ENCODE measurements around the gene DNAJC4. TPM values are rescaled to one million over a fixed set of nuclear protein-coding genes. Genes with fewer than 3 reads are reported as not detected.

Gene DNAJC4
- total RNA-seq, 1 experiment from 2014 or later: 24.2 TPM

DNA sequence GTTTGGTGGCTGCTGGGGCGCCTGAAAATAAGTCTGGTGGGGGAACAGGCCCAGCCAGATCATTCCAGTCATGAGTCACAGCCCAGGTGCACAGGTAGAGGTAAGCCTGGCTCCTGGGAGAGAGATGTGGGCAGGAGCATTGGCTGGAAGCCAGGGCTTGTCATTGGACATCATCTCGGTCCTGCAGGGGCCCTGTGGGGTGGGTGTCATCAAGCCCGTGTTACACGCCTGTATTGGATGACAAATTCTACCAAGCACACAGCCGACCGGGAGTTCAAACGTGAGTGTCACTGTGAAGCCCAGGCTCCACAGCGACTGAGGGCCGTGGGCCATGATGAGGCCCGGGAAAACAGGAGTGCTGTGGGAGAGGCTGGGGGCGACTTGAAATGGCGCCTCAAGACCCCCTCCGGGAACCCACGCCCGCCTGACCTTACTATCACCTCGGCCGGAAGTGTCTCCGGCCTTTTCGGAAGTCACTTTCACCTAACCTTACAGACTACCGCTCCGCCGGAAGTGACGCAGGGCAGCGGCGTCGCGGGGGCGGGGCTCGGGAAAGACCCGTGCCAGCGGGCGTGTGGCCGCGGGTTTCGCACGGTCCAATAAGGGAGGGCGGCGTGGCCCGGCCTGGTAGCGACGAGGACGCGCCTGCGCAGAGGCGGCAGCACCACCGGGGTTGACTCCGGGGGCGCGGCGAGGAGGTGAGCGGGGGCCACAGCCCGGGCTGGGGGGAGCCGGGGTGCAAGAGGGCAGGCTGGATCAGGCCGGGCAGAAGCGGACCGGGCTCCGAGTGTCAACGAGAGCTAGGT lies 10.3 kb downstream of the DNAJC4 start, which contains the start of gene FKBP2:
TSS of gene FKBP2 (plus strand) at position 661 of the 806 bp plus-strand sequence. CDS start 1,293 bp downstream, outside the sequence.
- peak; percentile 97 for DNase-seq
- peak within 1 kb of the TSS; percentile 80 for H3K18ac ChIP-seq (ENCODE audit: insufficient read length, low read depth, low read length)
- no peak within 1 kb of the TSS for H3K56ac ChIP-seq (ENCODE audit: insufficient read length, low read depth, low read length)
- peak within 1 kb of the TSS; percentile 46 for H3K9ac ChIP-seq (ENCODE audit: extremely low read depth, insufficient read length, low read length)
- no peak within 1 kb of the TSS for H2BK20ac ChIP-seq (ENCODE audit: low read depth, low read length, poor library complexity, severe bottlenecking)
- H2AK5ac ChIP-seq (ENCODE audit: insufficient read length, low read length): no peak within 1 kb of the TSS
- Mint-ChIP-seq H3K36me3 (ENCODE audit: insufficient read depth in 1 of 3, low read depth in 3 of 3) (peaks cover 13 to 45% (median 26%) of the 10 kb centered on the region in 3 experiments), H3K27me3 (ENCODE audit: low read depth) (no peaks in the 10 kb centered on the region), H3K4me1 (peaks cover 22 to 28% of the 10 kb centered on the region in 2 experiments), H3K27ac (peak within 1 kb of the TSS; percentile 99), H3K4me3 (peak within 1 kb of the TSS; percentile 85 to 93), H3K9me3 (no peaks in the 10 kb centered on the region)
- no peaks in the 10 kb centered on the region for H3K79me1 ChIP-seq (ENCODE audit: insufficient read depth, low read depth, low read length, poor library complexity, severe bottlenecking)
- H3K4ac ChIP-seq (ENCODE audit: low read depth, low read length): no peak within 1 kb of the TSS; the same call in 1 of the 2 replicates
- H3K23ac ChIP-seq (ENCODE audit: insufficient read length, low read depth, low read length): no peak within 1 kb of the TSS
- no CpG with 5 or more reads among the region's 58 CpGs for WGBS (ENCODE audit: extremely low coverage, insufficient read length, low lambda C conversion rate)
- no peak within 1 kb of the TSS for H2BK120ac ChIP-seq (ENCODE audit: low read depth, low read length, poor library complexity, severe bottlenecking)
- no peak within 1 kb of the TSS for H3K27ac ChIP-seq (ENCODE audit: insufficient read length, low read depth, low read length)
- peak within 1 kb of the TSS; percentile 81 for H3K4me2 ChIP-seq (ENCODE audit: insufficient read depth, insufficient read length, low read length)
- H3K23me2 ChIP-seq (ENCODE audit: insufficient read length, low read depth, low read length, poor library complexity, severe bottlenecking): peaks cover 12% of the 10 kb centered on the region
- H4K8ac ChIP-seq (replicated peaks; ENCODE audit: insufficient read length, low read depth, low read length): no peak within 1 kb of the TSS
- TF ChIP-seq, protein P1, sequence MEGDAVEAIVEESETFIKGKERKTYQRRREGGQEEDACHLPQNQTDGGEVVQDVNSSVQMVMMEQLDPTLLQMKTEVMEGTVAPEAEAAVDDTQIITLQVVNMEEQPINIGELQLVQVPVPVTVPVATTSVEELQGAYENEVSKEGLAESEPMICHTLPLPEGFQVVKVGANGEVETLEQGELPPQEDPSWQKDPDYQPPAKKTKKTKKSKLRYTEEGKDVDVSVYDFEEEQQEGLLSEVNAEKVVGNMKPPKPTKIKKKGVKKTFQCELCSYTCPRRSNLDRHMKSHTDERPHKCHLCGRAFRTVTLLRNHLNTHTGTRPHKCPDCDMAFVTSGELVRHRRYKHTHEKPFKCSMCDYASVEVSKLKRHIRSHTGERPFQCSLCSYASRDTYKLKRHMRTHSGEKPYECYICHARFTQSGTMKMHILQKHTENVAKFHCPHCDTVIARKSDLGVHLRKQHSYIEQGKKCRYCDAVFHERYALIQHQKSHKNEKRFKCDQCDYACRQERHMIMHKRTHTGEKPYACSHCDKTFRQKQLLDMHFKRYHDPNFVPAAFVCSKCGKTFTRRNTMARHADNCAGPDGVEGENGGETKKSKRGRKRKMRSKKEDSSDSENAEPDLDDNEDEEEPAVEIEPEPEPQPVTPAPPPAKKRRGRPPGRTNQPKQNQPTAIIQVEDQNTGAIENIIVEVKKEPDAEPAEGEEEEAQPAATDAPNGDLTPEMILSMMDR (conservative IDR thresholded peaks at IDR 0.05): no peak
- H2BK15ac ChIP-seq (ENCODE audit: low read depth, low read length): no peak within 1 kb of the TSS
- no peaks in the 10 kb centered on the region for H3K4me1 ChIP-seq (ENCODE audit: insufficient read depth, low read length)
- no peak within 1 kb of the TSS for H2BK5ac ChIP-seq (ENCODE audit: insufficient read length, low read length)
- no peaks in the 10 kb centered on the region for H3K27me3 ChIP-seq (ENCODE audit: insufficient read depth, low read length)
- no peak within 1 kb of the TSS for H4K91ac ChIP-seq (ENCODE audit: insufficient read length, low read depth, low read length)
- no peak within 1 kb of the TSS for H3T11ph ChIP-seq (ENCODE audit: low read length)
- no peak within 1 kb of the TSS for H2AFZ ChIP-seq (ENCODE audit: low read length)
- H4K20me1 ChIP-seq (ENCODE audit: control insufficient read depth, insufficient read depth, insufficient read length): no peaks in the 10 kb centered on the region
- peak within 1 kb of the TSS; percentile 80 for H3K14ac ChIP-seq (ENCODE audit: insufficient read depth, low read length)
- H4K5ac ChIP-seq (ENCODE audit: insufficient read length, low read depth, low read length): no peak within 1 kb of the TSS
- H2BK12ac ChIP-seq (ENCODE audit: insufficient read length, low read depth, low read length): no peak within 1 kb of the TSS
- H3K79me2 ChIP-seq (ENCODE audit: insufficient read depth, low read length): peaks cover 3% of the 10 kb centered on the region; the same call in 1 of the 2 replicates
- H3K9me3 ChIP-seq (ENCODE audit: control insufficient read depth, low read depth, low read length): no peaks in the 10 kb centered on the region

Data from H9 (cell line).